ENCODE results near the gene TRMT112.
"Not testable (repeated sequence)": the region's sequence is repeated elsewhere in the genome, so short reads cannot be mapped to it uniquely, and the experiment has no call there.

The TRMT112 gene

GRCh38 chr11:64330888-64331287 is 13.5 kb upstream of the TRMT112 start:
- DNase-seq (ENCODE audit: low read depth): no peak

- DNase-seq (ENCODE audit: low read depth): no peak
Observed at GRCh38 chr11:64327993-64328392, 10.6 kb upstream of the TRMT112 start.

GRCh38 chr11:64327375-64327774 is 10.0 kb upstream of the TRMT112 start:
- no peak for DNase-seq (ENCODE audit: low read depth)

- DNase-seq (ENCODE audit: low read depth): no peak
Observed at GRCh38 chr11:64324692-64325469, 7.5 kb upstream of the TRMT112 start.

GRCh38 chr11:64323984-64324383 is 6.6 kb upstream of the TRMT112 start:
- not testable (repeated sequence) for DNase-seq (ENCODE audit: low read depth)

- no peak for DNase-seq (ENCODE audit: low read depth)
Observed at GRCh38 chr11:64323373-64323772, 6.0 kb upstream of the TRMT112 start.

- no peak for DNase-seq (ENCODE audit: low read depth)
Observed at GRCh38 chr11:64322925-64323260, 5.5 kb upstream of the TRMT112 start.

- DNase-seq (ENCODE audit: low read depth): no peak
Observed at GRCh38 chr11:64321533-64321932, 4.2 kb upstream of the TRMT112 start.

- no peak for DNase-seq (ENCODE audit: low read depth)
Observed at GRCh38 chr11:64321026-64321425, 3.7 kb upstream of the TRMT112 start.

GRCh38 chr11:64320556-64320955 is 3.2 kb upstream of the TRMT112 start:
- DNase-seq (ENCODE audit: low read depth): no peak

- no peak for DNase-seq (ENCODE audit: low read depth)
Observed at GRCh38 chr11:64318766-64319761, 1.7 kb upstream of the TRMT112 start.

- DNase-seq (ENCODE audit: low read depth): peak; percentile 77
Observed at GRCh38 chr11:64317961-64318765, 804 bp upstream of the TRMT112 start, which contains the start of gene PRDX5. Gene PRDX5, plus strand, starts transcription at chr11:64318121. Its CDS starts 95 bp downstream, at chr11:64318216.

GRCh38 chr11:64316672-64317324 is 561 bp downstream of the TRMT112 start:
- DNase-seq (ENCODE audit: low read depth): no peak

- not testable (repeated sequence) for DNase-seq (ENCODE audit: low read depth)
Observed at GRCh38 chr11:64315667-64316526, 1.5 kb downstream of the TRMT112 start.

- DNase-seq (ENCODE audit: low read depth): no peak
Observed at GRCh38 chr11:64314805-64315561, 2.4 kb downstream of the TRMT112 start.

- no peak for DNase-seq (ENCODE audit: low read depth)
Observed at GRCh38 chr11:64314146-64314804, 3.1 kb downstream of the TRMT112 start.

GRCh38 chr11:64313491-64314145 is 3.7 kb downstream of the TRMT112 start:
- DNase-seq (ENCODE audit: low read depth): no peak

GRCh38 chr11:64312947-64313346 is 4.4 kb downstream of the TRMT112 start:
- DNase-seq (ENCODE audit: low read depth): no peak

GRCh38 chr11:64307795-64308194 is 9.6 kb downstream of the TRMT112 start:
- not testable (repeated sequence) for DNase-seq (ENCODE audit: low read depth)
